Activated gamma-delta T cell (primary cell): ENCODE measurements around the gene MRS2.
"Not testable (repeated sequence)": the region's sequence is repeated elsewhere in the genome, so short reads cannot be mapped to it uniquely, and the experiment has no call there.

Source experiments
- DNase-seq: peaks from one replicate; lab custom pipeline; 2025; lab: John Stamatoyannopoulos, UW

Gene MRS2

GRCh38 chr6:24391208-24391607, 11.5 kb upstream of the MRS2 start:
- no peak for DNase-seq

- no peak for DNase-seq
Observed at GRCh38 chr6:24391756-24392405, 10.9 kb upstream of the MRS2 start.

GRCh38 chr6:24394061-24394779, 8.5 kb upstream of the MRS2 start:
- no peak for DNase-seq

- no peak for DNase-seq
Observed at GRCh38 chr6:24394780-24395437, 7.8 kb upstream of the MRS2 start.

GRCh38 chr6:24396824-24397223, 5.9 kb upstream of the MRS2 start:
- DNase-seq: no peak

GRCh38 chr6:24397631-24398030, 5.1 kb upstream of the MRS2 start:
- DNase-seq: no peak

GRCh38 chr6:24400045-24401039, 2.4 kb upstream of the MRS2 start:
- DNase-seq: not testable (repeated sequence)

- no peak for DNase-seq
Observed at GRCh38 chr6:24401458-24401857, 1.3 kb upstream of the MRS2 start.

- no peak for DNase-seq
Observed at GRCh38 chr6:24403501-24403824, 727 bp downstream of the MRS2 start.

- DNase-seq: no peak
Observed at GRCh38 chr6:24405262-24405661, 2.5 kb downstream of the MRS2 start.

GRCh38 chr6:24408719-24409410, 6.1 kb downstream of the MRS2 start:
- DNase-seq: no peak

GRCh38 chr6:24410622-24411021, 7.9 kb downstream of the MRS2 start:
- no peak for DNase-seq

GRCh38 chr6:24412294-24412693, 9.6 kb downstream of the MRS2 start:
- no peak for DNase-seq

- DNase-seq: not testable (repeated sequence)
Observed at GRCh38 chr6:24414531-24414930, 11.8 kb downstream of the MRS2 start.

GRCh38 chr6:24415753-24416152, 13.0 kb downstream of the MRS2 start:
- no peak for DNase-seq

GRCh38 chr6:24419526-24419925, 16.8 kb downstream of the MRS2 start:
- DNase-seq: no peak

GRCh38 chr6:24425091-24425490, 22.4 kb downstream of the MRS2 start:
- no peak for DNase-seq

GRCh38 chr6:24426729-24427446, 24.2 kb downstream of the MRS2 start:
- no peak for DNase-seq

GRCh38 chr6:24428615-24429014, 25.9 kb downstream of the MRS2 start:
- DNase-seq: no peak

GRCh38 chr6:24429146-24429545, 26.4 kb downstream of the MRS2 start:
- DNase-seq: no peak

GRCh38 chr6:24430086-24430485, 27.4 kb downstream of the MRS2 start:
- DNase-seq: no peak
